Left kidney (tissue), 8 donors: ENCODE measurements around the gene TTC29. TPM values are rescaled to one million over a fixed set of nuclear protein-coding genes. Genes with fewer than 3 reads are reported as not detected.

Experiments
- DNase-seq: peaks from one replicate; pipeline ENCODE4 v3.0.0-alpha.2; 2013
- long read RNA-seq, 8 donors: transcript quantifications; one replicate each; lab custom pipeline, GENCODE V29; 2026
- polyA plus RNA-seq: library from polyadenylated mRNA; unstranded; fragments of 120-200 nt; gene quantifications from one replicate; pipeline ENCODE4 v1.2.1, GENCODE V29; 2013; ENCODE audit not compliant: insufficient read length

The TTC29 gene, protein sequence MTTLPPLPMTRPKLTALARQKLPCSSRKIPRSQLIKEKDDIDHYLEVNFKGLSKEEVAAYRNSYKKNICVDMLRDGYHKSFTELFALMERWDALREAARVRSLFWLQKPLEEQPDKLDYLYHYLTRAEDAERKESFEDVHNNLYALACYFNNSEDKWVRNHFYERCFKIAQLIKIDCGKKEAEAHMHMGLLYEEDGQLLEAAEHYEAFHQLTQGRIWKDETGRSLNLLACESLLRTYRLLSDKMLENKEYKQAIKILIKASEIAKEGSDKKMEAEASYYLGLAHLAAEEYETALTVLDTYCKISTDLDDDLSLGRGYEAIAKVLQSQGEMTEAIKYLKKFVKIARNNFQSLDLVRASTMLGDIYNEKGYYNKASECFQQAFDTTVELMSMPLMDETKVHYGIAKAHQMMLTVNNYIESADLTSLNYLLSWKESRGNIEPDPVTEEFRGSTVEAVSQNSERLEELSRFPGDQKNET
- polyA plus RNA-seq, result 2.1 TPM
- long read RNA-seq, donor 1, result 0 reads
- long read RNA-seq, donor 2, result 0 reads
- long read RNA-seq, donor 3, partial matches to known transcripts, result 0 of 1 reads
- long read RNA-seq, donor 3, other reads (novel, unspliced or antisense), result 0 of 1 reads
- long read RNA-seq, donor 4, result 0 reads
- long read RNA-seq, donor 5, result 0 reads
- long read RNA-seq, donor 6, result 0 reads
- long read RNA-seq, donor 7, result 0 reads
- long read RNA-seq, donor 8, result 0 reads

DNA sequence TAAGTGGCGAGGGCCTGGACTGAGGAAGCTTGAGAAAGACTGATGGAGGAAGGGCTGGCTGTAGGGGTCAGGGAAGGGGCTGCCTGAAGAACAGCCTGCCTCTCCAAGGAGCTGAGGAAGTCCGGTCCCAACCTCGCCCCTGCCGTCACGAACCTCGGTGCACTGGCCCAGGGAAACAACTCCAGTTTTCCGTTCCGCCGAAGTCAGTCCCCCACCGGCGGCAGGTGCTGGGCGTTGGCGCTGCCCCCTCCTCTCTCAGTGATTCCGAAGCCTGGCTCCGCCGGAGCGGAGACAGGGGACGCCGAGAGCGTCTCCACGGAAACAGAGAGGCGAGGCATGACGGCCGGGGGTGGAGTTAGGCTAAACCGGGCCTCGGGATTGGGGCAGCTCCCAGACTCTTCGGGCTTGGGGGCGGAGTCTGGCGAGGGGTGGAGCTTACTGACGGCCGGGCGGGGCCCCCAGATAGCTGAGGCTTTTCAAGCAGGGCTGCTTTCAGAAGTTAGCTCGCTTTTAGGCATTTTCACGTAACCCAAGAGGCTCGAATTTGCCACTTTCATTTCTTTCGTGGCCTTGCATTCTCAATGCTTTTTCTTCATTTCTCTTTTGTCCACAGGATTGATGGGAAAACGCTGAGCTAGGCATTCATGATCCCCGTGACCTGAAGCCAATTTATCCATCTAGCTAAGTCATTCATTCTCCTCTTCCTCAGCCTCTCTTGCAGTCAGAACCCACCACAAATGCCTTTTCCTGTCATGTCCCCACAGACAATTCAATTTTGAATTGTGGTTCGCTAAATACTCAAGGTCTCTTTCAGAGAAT, at the start of gene TTC29:
Gene TTC29 (minus strand): TSS at position 309 of the 819 bp plus-strand sequence. CDS start 5,969 bp downstream, outside the sequence.
- peak; percentile 94 for DNase-seq

DNA sequence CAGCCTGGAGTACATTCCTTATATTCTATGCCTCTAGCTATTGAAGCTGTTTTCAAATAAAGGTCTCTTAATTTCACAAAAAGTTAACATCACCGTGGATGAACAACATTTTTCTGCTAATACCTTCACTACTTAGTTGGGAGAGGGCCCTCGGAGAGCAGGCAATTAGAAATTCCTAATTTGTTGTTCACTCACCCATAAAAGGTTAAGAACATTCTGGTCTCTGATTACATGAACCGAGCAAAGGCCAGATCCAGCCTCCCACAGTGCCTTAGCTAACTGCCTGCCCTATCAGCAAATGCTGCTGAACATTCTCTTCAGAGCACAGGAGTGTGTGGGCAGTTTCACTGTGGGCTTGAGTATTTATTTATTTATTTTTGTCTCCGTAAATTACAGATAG, 36.0 kb upstream of the TTC29 start:
- peak; percentile 49 for DNase-seq

DNA sequence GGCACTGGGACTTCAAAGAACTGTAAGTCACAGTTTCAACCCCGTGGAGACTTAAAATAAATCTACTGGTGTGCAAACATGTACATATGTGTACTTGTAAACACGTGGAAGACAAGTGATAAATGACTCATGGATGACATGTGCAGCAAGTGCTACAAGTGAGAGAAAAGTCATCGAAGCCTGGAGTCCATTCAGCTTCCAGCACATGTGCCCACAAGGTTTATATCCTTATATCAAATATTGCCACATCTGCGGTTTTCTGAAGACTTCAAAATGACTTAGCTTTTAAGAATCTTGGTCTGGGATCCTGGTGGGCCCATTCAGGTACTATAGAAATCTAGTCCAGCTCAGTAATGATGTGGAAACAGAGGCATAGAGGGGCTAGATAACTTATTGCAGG, 33.0 kb upstream of the TTC29 start:
- DNase-seq, result no peak

DNA sequence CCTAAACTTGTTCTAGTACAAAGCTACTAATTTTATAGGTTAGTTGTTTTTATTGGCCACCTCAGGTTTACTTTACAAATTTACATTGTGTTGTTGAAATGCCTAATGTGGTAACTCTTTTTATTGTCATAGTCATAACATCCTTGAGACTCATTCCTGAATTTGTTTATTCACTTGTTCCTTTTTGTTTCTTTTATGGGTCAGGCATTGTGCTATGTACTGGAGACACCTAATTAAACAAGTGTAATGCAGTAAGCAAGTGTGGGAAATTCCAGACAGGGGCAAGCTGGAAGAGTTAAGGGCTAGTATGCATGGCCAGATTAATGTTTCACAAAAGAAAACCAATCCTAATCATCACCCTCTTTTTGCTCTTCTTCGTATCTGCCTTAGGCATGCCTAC, 30.5 kb upstream of the TTC29 start:
- DNase-seq, result no peak

DNA sequence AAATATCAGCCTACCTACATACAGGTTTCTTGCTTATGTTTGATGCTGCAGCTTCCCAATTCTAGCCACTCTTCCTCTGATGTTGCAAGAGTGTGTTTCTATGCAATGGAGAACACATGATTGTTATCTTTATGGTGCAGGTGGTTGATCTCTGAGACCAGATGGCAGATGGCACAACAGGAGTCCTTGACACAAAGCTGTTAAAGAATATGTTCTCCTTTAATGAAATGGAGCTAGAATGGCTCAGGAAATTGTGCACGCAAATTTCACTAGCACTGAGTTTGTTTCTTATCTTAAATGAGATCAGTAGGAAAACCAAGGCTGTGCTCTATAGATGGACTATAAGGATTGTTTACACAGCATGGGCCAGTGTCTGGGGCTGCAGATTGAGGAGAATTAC, 29.9 kb upstream of the TTC29 start:
- no peak for DNase-seq

DNA sequence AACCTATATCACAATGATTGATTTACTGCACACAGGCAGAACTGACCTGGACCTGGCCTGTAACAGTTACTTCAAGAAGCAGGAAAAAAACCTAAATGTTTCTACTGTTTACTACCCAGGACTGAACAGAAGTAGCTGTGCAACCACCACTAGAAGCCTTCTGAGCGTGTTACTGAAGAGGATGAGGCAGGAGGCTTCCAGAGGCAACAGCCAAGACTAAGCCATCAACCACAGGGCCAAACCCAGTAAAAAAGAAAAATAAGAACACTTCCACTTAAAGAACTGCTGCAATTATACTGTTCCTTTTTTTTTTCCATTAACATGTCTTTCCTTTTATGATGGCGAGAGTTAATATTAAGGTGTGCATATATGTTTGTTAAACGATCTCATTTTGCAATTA, 29.4 kb upstream of the TTC29 start:
- DNase-seq, result no peak

DNA sequence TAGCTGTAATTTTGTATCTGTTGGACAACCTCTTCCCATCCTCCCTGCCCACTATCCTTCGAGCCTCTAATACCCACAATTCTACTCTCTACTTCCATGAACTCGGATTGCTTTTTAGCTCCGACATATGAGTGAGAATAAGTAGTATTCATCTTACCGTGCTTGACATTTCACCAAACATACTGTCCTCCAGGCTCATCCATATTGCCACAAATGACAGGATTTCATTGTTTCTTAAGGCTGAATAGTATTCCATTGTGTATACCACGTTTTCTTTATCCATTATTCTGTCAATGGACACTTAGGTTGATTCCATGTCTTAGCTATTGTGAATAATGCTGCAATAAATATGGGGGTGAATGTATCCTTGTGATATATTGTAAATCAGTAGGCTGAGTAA, 26.4 kb upstream of the TTC29 start:
- no peak for DNase-seq

DNA sequence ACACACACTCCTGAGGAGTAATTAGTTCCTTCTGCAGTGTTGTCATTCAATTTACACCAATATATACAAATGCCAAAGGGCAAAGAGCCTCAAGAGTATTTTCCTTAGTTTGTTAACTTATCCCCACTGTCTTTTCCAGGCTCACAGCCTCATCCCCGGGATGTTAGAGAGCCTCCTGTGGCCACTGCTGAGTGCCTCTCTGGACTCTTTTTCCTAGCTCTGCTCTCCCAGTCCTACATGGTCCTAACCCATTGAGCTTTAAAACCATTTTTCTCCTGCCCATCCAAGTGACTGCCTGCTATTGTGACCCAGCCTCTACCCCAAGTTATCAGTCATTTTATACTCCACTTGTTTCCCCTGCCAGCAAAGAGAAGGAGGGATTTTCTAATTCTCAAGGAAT, 23.5 kb upstream of the TTC29 start:
- DNase-seq, result no peak

DNA sequence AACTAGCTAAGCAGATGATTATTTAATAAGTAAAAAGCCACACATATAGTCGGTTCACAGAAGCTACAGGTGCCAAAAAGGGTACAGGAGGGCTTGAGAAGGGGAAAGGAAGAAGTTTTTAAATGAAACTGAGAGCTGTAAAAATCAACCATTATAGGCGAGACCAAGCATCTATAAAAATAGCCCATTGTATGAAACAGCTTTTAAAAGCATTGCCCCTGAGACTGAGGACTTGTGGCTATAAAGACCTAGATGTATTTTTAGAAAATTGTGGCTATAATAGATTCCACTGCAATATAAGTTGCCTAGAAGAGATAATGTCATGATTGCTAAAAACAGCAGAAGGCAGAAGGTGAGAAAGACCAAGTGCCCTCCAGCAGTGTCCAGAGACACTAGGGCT, 15.0 kb upstream of the TTC29 start:
- no peak for DNase-seq

DNA sequence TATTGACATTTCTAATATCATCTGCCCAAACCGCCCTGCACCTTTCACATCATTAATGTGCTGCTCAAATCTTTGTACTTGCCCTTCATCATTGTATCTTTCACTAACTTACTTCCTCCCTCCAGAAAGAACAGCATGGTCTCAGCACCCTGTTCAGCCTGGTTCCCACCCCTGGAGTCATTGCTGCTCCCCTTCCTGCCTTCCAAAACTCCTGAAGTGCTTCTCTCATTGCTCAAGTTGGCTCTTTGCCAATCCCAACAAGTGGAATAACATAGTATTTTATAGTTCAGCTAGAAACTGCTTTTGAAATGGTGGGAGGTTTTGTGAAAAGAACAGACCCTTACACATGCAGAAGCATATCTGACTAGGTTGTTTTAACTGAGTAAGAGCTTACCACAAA, 14.0 kb upstream of the TTC29 start:
- DNase-seq, result no peak

DNA sequence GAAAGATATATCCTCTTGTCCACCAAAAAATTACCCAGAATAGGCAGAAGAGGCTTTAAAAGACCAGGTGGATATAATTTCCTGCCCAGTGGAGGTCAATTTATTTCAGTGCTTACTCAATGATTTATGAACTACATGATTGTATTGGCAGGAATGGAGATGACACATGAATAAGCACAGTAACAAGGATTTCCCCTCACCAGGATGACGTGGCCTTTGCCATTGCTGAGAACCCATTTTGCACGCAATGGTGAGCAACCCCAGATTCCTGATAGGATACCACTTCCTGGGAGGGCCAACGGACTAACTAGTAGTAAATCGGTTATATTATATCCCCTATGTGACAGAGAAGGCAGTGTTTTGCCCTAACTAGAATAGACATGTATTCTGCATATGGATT, 11.6 kb upstream of the TTC29 start:
- no peak for DNase-seq

DNA sequence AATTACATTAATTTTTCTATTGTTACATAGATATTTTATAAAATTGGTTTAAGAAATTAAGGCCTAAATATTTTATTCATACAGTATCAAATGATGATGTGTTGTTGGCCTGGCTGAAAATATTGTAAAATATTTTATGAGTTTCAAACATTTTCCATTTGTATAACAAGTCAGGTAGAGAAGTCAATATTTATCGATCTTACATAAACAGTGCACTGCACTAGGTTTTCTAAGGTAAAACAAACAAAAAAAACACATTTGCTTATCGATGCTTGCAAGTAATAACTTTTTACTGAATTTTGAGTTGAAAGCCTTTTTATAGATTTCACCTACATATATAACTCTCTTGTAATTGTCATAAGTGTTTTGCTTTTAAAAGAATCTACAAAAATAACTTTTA, 7.2 kb upstream of the TTC29 start:
- no peak for DNase-seq

DNA sequence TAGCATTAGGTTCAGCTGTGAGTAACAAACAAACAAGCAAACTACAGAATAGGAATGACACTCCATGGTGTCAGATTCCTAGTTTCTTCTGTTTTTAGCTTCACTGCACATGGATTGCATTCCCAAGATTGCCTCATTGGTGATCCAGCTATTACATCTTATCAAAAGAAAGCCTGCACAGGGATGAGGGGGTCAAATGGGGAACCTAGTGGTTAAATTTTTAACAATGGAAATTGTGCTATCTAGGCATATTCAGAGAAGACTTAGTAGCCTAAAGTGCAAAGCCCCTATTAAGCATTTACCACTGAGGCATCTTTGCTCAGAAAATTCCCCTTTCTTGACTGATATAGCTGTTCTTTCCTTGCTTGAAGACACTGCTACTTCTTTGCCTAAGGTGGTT, 3.9 kb upstream of the TTC29 start:
- no peak for DNase-seq

DNA sequence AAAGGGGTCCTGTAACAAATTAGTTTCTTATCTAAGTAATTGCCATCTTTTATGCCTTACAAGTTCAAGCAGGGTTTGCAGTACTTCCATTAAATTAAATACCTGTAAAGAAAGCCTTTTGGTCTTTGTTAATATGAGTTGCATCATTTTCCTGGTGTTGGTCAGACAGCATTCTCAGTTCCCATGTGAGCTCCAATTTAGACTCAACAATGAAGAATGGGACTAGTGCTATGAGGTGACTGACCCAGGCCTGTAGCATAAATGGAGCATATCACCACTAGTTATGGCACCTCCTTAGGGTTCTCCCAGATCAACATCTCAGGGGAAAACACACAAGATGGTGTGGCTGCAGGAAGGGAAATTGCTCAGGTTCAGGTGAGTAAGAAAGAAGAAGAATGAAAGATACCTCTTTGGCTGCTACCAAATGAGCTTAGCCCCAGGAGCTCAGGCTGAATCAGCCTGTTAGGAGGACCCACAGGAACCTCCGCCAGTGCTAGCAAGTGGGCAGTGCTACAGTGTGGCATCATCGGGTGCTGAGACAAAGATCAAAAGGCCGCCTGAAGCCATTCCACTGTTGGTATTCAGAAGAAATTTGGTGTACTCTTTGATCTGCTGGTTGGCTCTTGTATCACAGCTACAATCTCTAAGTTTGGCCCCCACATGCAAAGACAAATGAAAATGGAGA, 1.8 kb downstream of the TTC29 start:
- no peak for DNase-seq

DNA sequence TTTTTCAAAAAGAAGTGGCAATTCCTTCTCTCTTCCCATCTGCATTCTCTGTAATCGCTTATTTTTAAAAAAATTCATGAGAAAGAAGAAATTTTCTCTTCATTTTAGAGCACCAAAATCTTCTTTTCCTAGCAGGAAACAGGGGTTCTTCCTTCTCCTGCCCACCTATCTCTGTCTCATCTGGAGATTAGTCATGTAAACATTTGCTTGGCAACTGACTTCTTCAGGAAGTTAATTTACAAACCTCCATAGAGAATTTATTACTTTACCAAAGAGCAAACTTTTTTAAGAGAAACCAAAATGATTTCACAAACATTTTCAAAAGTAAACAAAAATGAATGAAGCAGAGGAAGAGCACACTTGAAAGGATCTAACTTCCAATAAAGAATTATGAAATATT, 13.5 kb downstream of the TTC29 start:
- DNase-seq, result no peak

DNA sequence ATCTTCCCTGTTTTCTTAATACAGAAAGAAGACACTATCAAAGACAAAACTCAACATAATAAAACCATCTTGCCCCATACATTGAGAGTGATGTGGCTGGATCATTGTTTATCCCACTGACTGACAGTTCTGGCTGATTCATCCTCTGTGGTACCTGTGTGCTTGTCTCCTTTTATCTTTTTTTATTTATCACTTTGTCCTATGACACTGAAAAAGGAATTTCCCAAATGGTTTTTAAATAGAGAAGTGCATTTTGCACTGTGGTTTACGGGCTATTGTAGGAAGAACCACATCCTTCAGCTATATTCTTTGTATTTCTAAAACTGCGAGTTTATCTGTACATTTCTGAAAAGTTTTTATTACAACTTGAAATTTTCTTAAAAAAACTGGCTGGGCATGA, 15.0 kb downstream of the TTC29 start:
- no peak for DNase-seq

DNA sequence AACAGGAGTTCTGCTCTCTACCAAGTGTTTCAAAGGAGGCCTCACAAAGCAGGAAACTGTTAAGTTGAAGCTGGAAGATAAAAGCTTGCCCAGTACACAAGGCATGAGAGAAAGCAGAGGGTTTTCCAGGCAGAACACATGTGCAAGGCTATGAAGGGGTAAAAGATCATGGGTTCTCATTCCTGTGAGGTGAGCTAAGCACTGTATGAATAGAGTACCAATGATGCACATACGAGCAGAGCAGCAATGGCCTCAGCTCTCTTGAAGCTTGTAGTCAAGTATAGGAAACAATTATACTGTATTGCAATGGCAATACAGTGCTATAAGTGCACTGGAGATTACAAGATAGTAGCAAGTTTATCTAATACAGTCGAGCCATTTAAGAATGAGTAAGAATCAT, 18.0 kb downstream of the TTC29 start:
- no peak for DNase-seq

DNA sequence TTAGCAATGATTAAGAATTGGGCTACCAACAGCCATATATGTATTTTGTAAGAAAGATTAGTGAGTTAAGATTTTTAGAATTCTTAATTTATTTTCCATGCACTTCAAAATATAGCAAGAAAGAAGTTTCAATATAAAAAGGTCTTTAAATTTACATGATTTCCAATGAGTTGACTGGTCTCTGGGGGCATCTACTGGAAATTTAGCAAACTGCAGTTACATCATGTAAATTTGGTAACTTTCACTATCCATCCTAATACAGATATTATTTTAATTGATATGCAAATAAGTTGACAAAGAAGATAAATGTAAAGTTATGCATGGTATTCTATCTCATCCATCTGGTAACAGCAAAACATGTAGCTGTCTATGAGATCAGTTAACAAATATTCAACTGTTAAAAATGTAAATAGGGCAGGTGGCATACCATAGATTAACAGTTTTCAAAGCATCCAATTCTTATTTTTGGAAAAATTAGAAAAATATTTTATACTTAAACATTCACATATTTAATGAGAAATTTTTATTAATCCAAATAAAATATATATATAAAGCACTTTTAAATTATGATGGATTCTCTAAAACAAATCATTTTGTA, 29.1 kb downstream of the TTC29 start:
- peak; percentile 39 for DNase-seq

DNA sequence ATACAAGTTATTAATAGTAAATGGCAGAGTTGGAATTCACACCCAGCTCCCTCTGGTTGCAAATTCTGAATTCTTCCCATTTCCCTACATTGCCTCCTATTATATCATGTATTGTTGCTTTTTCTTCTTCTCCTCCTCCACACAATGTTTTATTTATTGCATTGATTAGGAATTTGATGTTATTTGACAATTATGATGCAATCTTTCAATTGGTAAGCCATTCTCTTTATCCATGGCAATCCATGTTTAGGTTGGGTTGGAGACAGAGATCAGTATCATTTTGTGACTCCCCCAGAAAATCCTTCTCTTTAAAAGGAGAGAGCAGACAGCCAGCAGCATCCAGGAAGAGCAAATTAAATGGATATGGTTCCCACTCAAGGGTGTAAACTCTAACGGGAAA, 30.5 kb downstream of the TTC29 start:
- no peak for DNase-seq

DNA sequence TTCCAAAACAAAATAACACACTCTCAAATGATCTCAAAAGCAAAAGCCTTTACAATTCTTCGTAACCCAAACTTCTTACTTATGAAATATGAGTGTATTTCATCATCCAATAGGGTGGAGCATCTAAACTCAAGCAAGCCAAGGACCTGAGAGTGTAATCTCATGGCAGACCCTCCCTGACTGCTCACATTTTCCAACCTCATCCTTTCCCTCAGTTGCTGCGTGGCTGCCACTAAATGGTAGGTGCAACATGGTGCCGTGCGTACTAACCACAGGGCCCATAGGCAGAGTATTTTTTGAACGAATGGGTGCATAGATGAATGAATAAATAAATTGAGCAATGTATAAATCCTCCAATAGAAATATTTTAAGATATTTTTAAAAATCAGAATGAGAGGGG, 45.4 kb downstream of the TTC29 start:
- DNase-seq, result no peak

DNA sequence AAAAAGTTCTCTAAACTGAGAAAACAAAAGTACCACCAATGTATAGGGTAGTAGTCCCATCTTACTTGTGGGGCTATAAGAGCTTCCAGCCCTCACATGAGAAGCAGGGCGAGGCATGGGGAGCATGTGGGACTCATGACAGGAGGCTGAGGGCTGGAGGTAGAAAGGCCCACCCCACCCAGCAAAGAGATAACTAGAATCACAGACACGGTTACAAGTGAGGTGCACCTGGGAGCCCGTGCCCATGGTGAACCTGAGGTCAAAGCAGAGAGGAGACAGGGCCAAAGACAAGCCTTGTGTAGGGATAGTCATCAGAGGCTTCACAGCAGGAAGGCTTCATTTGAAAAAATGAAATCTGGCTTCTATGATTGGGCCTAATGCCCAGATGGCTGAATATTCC, 55.4 kb downstream of the TTC29 start:
- DNase-seq, result no peak

DNA sequence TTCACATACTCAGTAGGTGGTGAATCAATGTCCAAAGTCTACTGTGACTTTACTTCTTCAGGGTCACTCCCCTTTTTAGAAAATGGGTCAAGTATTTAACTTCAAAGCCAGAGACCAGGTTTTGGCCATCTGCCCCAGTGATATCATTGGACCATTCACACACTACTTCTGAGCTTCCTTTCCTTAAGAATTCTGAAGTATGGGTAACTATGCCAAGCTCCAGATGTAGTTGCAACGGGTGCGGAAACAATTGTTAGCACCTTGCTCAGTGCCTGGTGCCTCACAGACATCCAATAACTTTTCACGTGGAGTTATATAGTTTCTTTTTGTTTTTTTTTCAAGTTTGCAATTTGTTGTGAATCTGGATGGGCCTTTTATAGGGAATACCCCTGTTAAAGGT, 62.6 kb downstream of the TTC29 start:
- no peak for DNase-seq
